H9 (cell line): ENCODE measurements around the gene PLEKHA5. TPM values are rescaled to one million over a fixed set of nuclear protein-coding genes. Genes with fewer than 3 reads are reported as not detected.

Experiments used
- DNase-seq: peaks from one replicate; pipeline ENCODE4 v3.0.0-alpha.2; 2017
- H2AFZ ChIP-seq: one replicate; pipeline ENCODE4 v1.6.1; 2013; ENCODE audit warnings: mild to moderate bottlenecking, low read length, control low read depth, moderate library complexity
- H2AK5ac ChIP-seq: 2 replicates; pipeline ENCODE4 v1.6.1; 2013; ENCODE audit warnings: low read length, control low read depth, mixed read lengths; ENCODE audit not compliant: insufficient read length
- H2BK120ac ChIP-seq: one replicate; pipeline ENCODE4 v1.6.1; 2013; ENCODE audit warnings: low read depth, mild to moderate bottlenecking, low read length, control low read depth, inconsistent platforms; ENCODE audit not compliant: poor library complexity, severe bottlenecking
- H2BK12ac ChIP-seq: 2 replicates; pipeline ENCODE4 v1.6.1; 2013; ENCODE audit warnings: low read length, control low read depth, mixed read lengths, low read depth; ENCODE audit not compliant: insufficient read length
- H2BK15ac ChIP-seq: 2 replicates; pipeline ENCODE4 v1.6.1; 2013; ENCODE audit warnings: low read depth, low read length, control low read depth
- H2BK20ac ChIP-seq: one replicate; pipeline ENCODE4 v1.6.1; 2013; ENCODE audit warnings: low read depth, mild to moderate bottlenecking, low read length, control low read depth, inconsistent platforms; ENCODE audit not compliant: poor library complexity, severe bottlenecking
- H2BK5ac ChIP-seq: 2 replicates; pipeline ENCODE4 v1.6.1; 2013; ENCODE audit warnings: low read length, control low read depth, mixed read lengths; ENCODE audit not compliant: insufficient read length
- H3K14ac ChIP-seq: 2 replicates; pipeline ENCODE4 v1.6.1; 2013; ENCODE audit warnings: low read length, control low read depth; ENCODE audit not compliant: insufficient read depth
- H3K18ac ChIP-seq: 2 replicates; pipeline ENCODE4 v1.6.1; 2013; ENCODE audit warnings: low read depth, mild to moderate bottlenecking, mixed read lengths, low read length, control low read depth; ENCODE audit not compliant: insufficient read length
- H3K23ac ChIP-seq: 2 replicates; pipeline ENCODE4 v1.6.1; 2013; ENCODE audit warnings: low read length, control low read depth, mixed read lengths, low read depth; ENCODE audit not compliant: insufficient read length
- H3K23me2 ChIP-seq: 2 replicates; pipeline ENCODE4 v1.6.1; 2013; ENCODE audit warnings: low read depth, mild to moderate bottlenecking, mixed read lengths, low read length, control low read depth; ENCODE audit not compliant: insufficient read length, poor library complexity, severe bottlenecking
- H3K27ac ChIP-seq: 2 replicates; pipeline ENCODE4 v1.5.1; 2013; ENCODE audit warnings: low read length, control low read depth, mixed read lengths, low read depth; ENCODE audit not compliant: insufficient read length
- H3K27me3 ChIP-seq: 2 replicates; pipeline ENCODE4 v1.6.1; 2013; ENCODE audit warnings: low read length, control low read depth, inconsistent platforms; ENCODE audit not compliant: insufficient read depth
- H3K4ac ChIP-seq: 2 replicates; pipeline ENCODE4 v1.6.1; 2013; ENCODE audit warnings: low read depth, mild to moderate bottlenecking, control low read depth, inconsistent platforms, low read length, moderate library complexity
- H3K4me1 ChIP-seq: 2 replicates; pipeline ENCODE4 v1.6.1; 2013; ENCODE audit warnings: low read length, control low read depth, inconsistent platforms; ENCODE audit not compliant: insufficient read depth
- H3K4me2 ChIP-seq: 2 replicates; pipeline ENCODE4 v1.6.1; 2013; ENCODE audit warnings: low read length, control low read depth, mixed read lengths; ENCODE audit not compliant: insufficient read length, insufficient read depth
- H3K56ac ChIP-seq: 2 replicates; pipeline ENCODE4 v1.6.1; 2013; ENCODE audit warnings: low read depth, mild to moderate bottlenecking, mixed read lengths, low read length, control low read depth; ENCODE audit not compliant: insufficient read length
- H3K79me1 ChIP-seq: 2 replicates; pipeline ENCODE4 v1.6.1; 2013; ENCODE audit warnings: low read depth, mild to moderate bottlenecking, moderate library complexity, low read length, control low read depth, inconsistent platforms; ENCODE audit not compliant: insufficient read depth, poor library complexity, severe bottlenecking
- H3K79me2 ChIP-seq: 2 replicates; pipeline ENCODE4 v1.6.1; 2013; ENCODE audit warnings: low read length, control low read depth, inconsistent platforms; ENCODE audit not compliant: insufficient read depth
- H3K9ac ChIP-seq: 2 replicates; pipeline ENCODE4 v1.6.1; 2013; ENCODE audit warnings: low read length, control low read depth, mixed read lengths; ENCODE audit not compliant: insufficient read length; ENCODE audit errors: extremely low read depth
- H3K9me3 ChIP-seq: one replicate; pipeline ENCODE4 v1.6.1; 2013; ENCODE audit warnings: low read depth, low read length, inconsistent platforms; ENCODE audit not compliant: control insufficient read depth
- H3T11ph ChIP-seq: one replicate; pipeline ENCODE4 v1.6.1; 2013; ENCODE audit warnings: mild to moderate bottlenecking, low read length, control low read depth, inconsistent platforms
- H4K20me1 ChIP-seq: one replicate; pipeline ENCODE4 v1.6.1; 2013; ENCODE audit not compliant: control insufficient read depth, insufficient read length, insufficient read depth
- H4K5ac ChIP-seq: 2 replicates; pipeline ENCODE4 v1.6.1; 2013; ENCODE audit warnings: low read depth, mild to moderate bottlenecking, mixed read lengths, low read length, control low read depth; ENCODE audit not compliant: insufficient read length
- H4K8ac ChIP-seq: replicated peaks from 2 replicates; pipeline ENCODE4 v1.6.1; 2013; ENCODE audit warnings: low read length, control low read depth, mixed read lengths, low read depth; ENCODE audit not compliant: insufficient read length
- H4K91ac ChIP-seq: 2 replicates; pipeline ENCODE4 v1.6.1; 2013; ENCODE audit warnings: low read depth, mild to moderate bottlenecking, moderate library complexity, mixed read lengths, low read length, control low read depth; ENCODE audit not compliant: insufficient read length
- H3K27ac Mint-ChIP-seq, 3 experiments: 2 replicates in 2 of 3; 3 replicates in 1 of 3; pipeline ENCODE4 v1.8.0; 2020 to 2021; ENCODE audit warnings: mixed read lengths in 3 of 3, mild to moderate bottlenecking in 1 of 3, moderate library complexity in 1 of 3
- H3K27me3 Mint-ChIP-seq: 2 replicates; pipeline ENCODE4 v1.8.0; 2021; ENCODE audit warnings: low read depth, mild to moderate bottlenecking, moderate library complexity, mixed read lengths
- H3K36me3 Mint-ChIP-seq, 3 experiments: 2 replicates in 2 of 3; 3 replicates in 1 of 3; pipeline ENCODE4 v1.8.0; 2020 to 2021; ENCODE audit warnings: low read depth in 3 of 3, mixed read lengths in 3 of 3; ENCODE audit not compliant: insufficient read depth in 1 of 3
- H3K4me1 Mint-ChIP-seq, 2 experiments: 2 replicates each; pipeline ENCODE4 v1.8.0; 2020; ENCODE audit warnings: mixed read lengths in 2 of 2
- H3K4me3 Mint-ChIP-seq, 2 experiments: 2 replicates in 1 of 2; 3 replicates in 1 of 2; pipeline ENCODE4 v1.8.0; 2020 to 2021; ENCODE audit warnings: mild to moderate bottlenecking in 2 of 2, mixed read lengths in 2 of 2, moderate library complexity in 1 of 2
- H3K9me3 Mint-ChIP-seq, 2 experiments: 2 replicates in 1 of 2; 3 replicates in 1 of 2; pipeline ENCODE4 v1.8.0; 2020; ENCODE audit warnings: mild to moderate bottlenecking in 2 of 2, mixed read lengths in 2 of 2, moderate library complexity in 1 of 2
- CTCF ChIP-seq: fragments of 200-600 bp; sonication (generic); conservative IDR thresholded peaks from 3 replicates; pipeline ENCODE4 v1.8.0; 2021; ENCODE audit warnings: antibody characterized with exemption, mild to moderate bottlenecking
- WGBS: extraction: QIAGEN DNeasy Blood & Tissue Kit; methylation state at CpG from one replicate; pipeline ENCODE4 v1.1.7; 2013; ENCODE audit warnings: missing lambda C conversion rate, low lambda C conversion rate, mixed read lengths; ENCODE audit not compliant: insufficient read length; ENCODE audit errors: extremely low coverage; 5-methylcytosine and 5-hydroxymethylcytosine counted together
- total RNA-seq: library from RNA; stranded (reverse); gene quantifications from 2 replicates; pipeline ENCODE4 v1.2.1, GENCODE V29; 2021

Gene PLEKHA5
- total RNA-seq, 1 experiment from 2014 or later = 86.7 TPM

- Histone ChIP-seq H4K91ac (no peak overlapping the region), H2AFZ (no peak overlapping the region), H3K18ac (no peak overlapping the region), H3K4me1 (no peaks in the 10 kb centered on the region), H3K9ac (no peak overlapping the region), H3T11ph (no peak overlapping the region), H4K8ac (no peak overlapping the region), H2BK5ac (no peak overlapping the region), H3K56ac (no peak overlapping the region), H2BK15ac (no peak overlapping the region), H3K27me3 (no peaks in the 10 kb centered on the region), H3K23me2 (no peaks in the 10 kb centered on the region), H3K4ac (no peak overlapping the region), H3K79me1 (no peaks in the 10 kb centered on the region), H3K79me2 (no peaks in the 10 kb centered on the region), H2BK20ac (no peak overlapping the region), H2BK12ac (no peak overlapping the region), H4K20me1 (no peaks in the 10 kb centered on the region), H3K9me3 (no peaks in the 10 kb centered on the region), H3K14ac (no peak overlapping the region), H4K5ac (no peak overlapping the region), H2AK5ac (no peak overlapping the region), H3K23ac (no peak overlapping the region), H3K4me2 (no peak overlapping the region), H3K27ac (no peak overlapping the region), H2BK120ac (no peak overlapping the region)
- Mint-ChIP-seq H3K36me3 (peaks cover 21 to 64% (median 44%) of the 10 kb centered on the region in 3 experiments; a peak in 6 of 7 replicates), H3K27ac (0 out of 7 replicates have a peak overlapping the region, but pooled peaks of 1 of the 3 experiments have one; percentile 23), H3K27me3 (no peaks in the 10 kb centered on the region), H3K4me1 (peaks cover 2 to 5% of the 10 kb centered on the region in 2 experiments; a peak in 3 of 4 replicates), H3K9me3 (no peaks in the 10 kb centered on the region), H3K4me3 (no peak overlapping the region)
- no peak for DNase-seq
- no CpG with 5 or more reads among the region's 2 CpGs for WGBS
- TF ChIP-seq CTCF = no peak
These were observed 148.9 kb downstream of the PLEKHA5 start for GRCh38 chr12:19278407-19278806.
